Measurements from ENCODE around the gene BAZ2B. TPM values are rescaled to one million over a fixed set of nuclear protein-coding genes. Genes with fewer than 3 reads are reported as not detected.

BAZ2B gene
- total and polyA plus RNA-seq, 9 of the 15 experiments (the other 6 are each of a cell fraction or from before 2014, with no cell fraction given): 7.5 to 38.6 (median 19.8) TPM

DNA sequence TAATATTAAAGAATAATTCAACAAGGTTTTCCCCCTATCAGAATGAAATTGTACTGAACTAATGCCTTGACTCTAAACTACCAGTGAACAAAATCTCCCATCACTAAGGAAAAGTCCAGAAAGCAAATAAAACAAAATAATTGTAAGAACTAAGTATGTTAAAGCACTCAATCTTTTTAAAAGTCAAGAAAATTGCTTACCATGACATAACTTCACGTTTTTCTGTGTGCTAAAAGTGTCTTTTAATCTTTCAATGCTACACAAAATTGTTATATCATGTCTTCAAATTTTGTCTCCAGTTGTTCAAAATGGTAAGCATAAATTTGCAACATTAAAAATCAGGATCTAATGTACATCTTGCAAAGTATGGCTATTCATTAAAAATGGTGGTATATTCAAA, 156.1 kb downstream of the BAZ2B start:
- intact Hi-C loops (cut with micrococcal nuclease) (no loop called here), in situ Hi-C loops (cut with MboI) (no loop called here)
- ChIA-PET CTCF (ENCODE audit: low intra/inter-chr PET ratio) (no interaction called here), POLR2A (interaction anchor here (1.6 kb wide), 1 partner anchor 27 kb away, joined by 3 read pairs; no protein-coding TSS in a partner anchor)
- no peaks in the 10 kb centered on the region for H3K79me2 ChIP-seq (ENCODE audit: control insufficient read depth, insufficient read depth, low read length)
- H3K9ac ChIP-seq (ENCODE audit: insufficient read depth in 1 of 2, low read depth in 2 of 2, low read length in 2 of 2): no peak overlapping the region
- H3K27me3 ChIP-seq (ENCODE audit: control insufficient read depth in 2 of 2, insufficient read depth in 2 of 2, low read length in 2 of 2): no peaks in the 10 kb centered on the region
- no peak overlapping the region for H3K4me2 ChIP-seq (ENCODE audit: insufficient read depth, low read length)
- TF ChIP-seq ZNF316 (IDR thresholded peaks at IDR 0.05) (peak; percentile 44; the same call in 1 of the 2 replicates), NELFE (IDR thresholded peaks at IDR 0.05; ENCODE audit: insufficient read depth, insufficient read length) (no peak)
- ATAC-seq: no peak
- H3K27ac ChIP-seq (ENCODE audit: extremely low read depth, low read depth, low read length): no peak overlapping the region
- H3K9me1 ChIP-seq (ENCODE audit: control insufficient read depth, insufficient read depth, low read length): no peaks in the 10 kb centered on the region
- H3K36me3 ChIP-seq (ENCODE audit: control insufficient read depth, insufficient read depth, low read length): no peaks in the 10 kb centered on the region
- no peak for DNase-seq (ENCODE audit: extremely low read depth in 1 of 4, low spot score in 3 of 4)
- H3K4me3 ChIP-seq: no peak overlapping the region
- H4K20me1 ChIP-seq (replicated peaks; ENCODE audit: control insufficient read depth, insufficient read depth, low read length): no peaks in the 10 kb centered on the region
- no peaks in the 10 kb centered on the region for H3K9me3 ChIP-seq (replicated peaks; ENCODE audit: control insufficient read depth, insufficient read depth, low read depth, low read length)
- no TSS peak for BruUV-seq (replicated peaks)
- FAIRE-seq: no peak
- peaks cover 0 to 3% of the 10 kb centered on the region in 2 experiments; a peak in 2 of 5 replicates for H3K4me1 ChIP-seq (replicated peaks in 1 of 2; ENCODE audit: control insufficient read depth in 2 of 2, insufficient read depth in 2 of 2, low read length in 2 of 2)
- 0% methylated on average over 1 of the region's 1 CpG for WGBS (ENCODE audit: insufficient coverage, low coverage, missing lambda C conversion rate)
- no peak overlapping the region for H2AFZ ChIP-seq (ENCODE audit: low read depth, low read length)

- DNase-seq (ENCODE audit: extremely low read depth in 1 of 4, low spot score in 3 of 4) (no peak), FAIRE-seq (no peak), ATAC-seq (no peak)
- no peak overlapping the region for H3K9ac ChIP-seq (ENCODE audit: insufficient read depth in 1 of 2, low read depth in 2 of 2, low read length in 2 of 2)
- intact Hi-C loops (cut with micrococcal nuclease): no loop called here
- H3K9me3 ChIP-seq (replicated peaks; ENCODE audit: control insufficient read depth, insufficient read depth, low read depth, low read length): no peaks in the 10 kb centered on the region
- no peaks in the 10 kb centered on the region for H3K9me1 ChIP-seq (ENCODE audit: control insufficient read depth, insufficient read depth, low read length)
- TF ChIP-seq, protein P1, sequence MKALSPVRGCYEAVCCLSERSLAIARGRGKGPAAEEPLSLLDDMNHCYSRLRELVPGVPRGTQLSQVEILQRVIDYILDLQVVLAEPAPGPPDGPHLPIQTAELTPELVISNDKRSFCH (CRISPR knock-in tag; IDR thresholded peaks at IDR 0.05): no peak
- TF ChIP-seq, protein P1 (tag; IDR thresholded peaks at IDR 0.05): no peak
- TF ChIP-seq ZNF785 (CRISPR knock-in tag; IDR thresholded peaks at IDR 0.05): no peak
- TF ChIP-seq WHSC1 (IDR thresholded peaks at IDR 0.05; ENCODE audit: low read length): no peak
- no peak for TF ChIP-seq SLC30A9 (CRISPR knock-in tag; IDR thresholded peaks at IDR 0.05)
- TF ChIP-seq RFX7 (CRISPR knock-in tag; IDR thresholded peaks at IDR 0.05): no peak
- TF ChIP-seq ZNF324 (CRISPR knock-in tag; IDR thresholded peaks at IDR 0.05): no peak
- H3K36me3 ChIP-seq (ENCODE audit: control insufficient read depth, insufficient read depth, low read length): no peaks in the 10 kb centered on the region
- H3K79me2 ChIP-seq (ENCODE audit: control insufficient read depth, insufficient read depth, low read length): no peaks in the 10 kb centered on the region
- no peak overlapping the region for H3K4me2 ChIP-seq (ENCODE audit: insufficient read depth, low read length)
- H3K27me3 ChIP-seq (ENCODE audit: control insufficient read depth in 2 of 2, insufficient read depth in 2 of 2, low read length in 2 of 2): no peaks in the 10 kb centered on the region
- no peak overlapping the region for H3K27ac ChIP-seq (ENCODE audit: extremely low read depth, low read depth, low read length)
- no peak overlapping the region for H3K4me3 ChIP-seq
- 11% methylated on average over 1 of the region's 1 CpG for WGBS (ENCODE audit: insufficient coverage, low coverage, missing lambda C conversion rate)
- H2AFZ ChIP-seq (ENCODE audit: low read depth, low read length): no peak overlapping the region
- ChIA-PET CTCF (ENCODE audit: low intra/inter-chr PET ratio) (no interaction called here), POLR2A (interaction anchor here (0.6 to 1.7 kb wide), 3 partner anchors 9 to 28 kb away, joined by 3 to 6 read pairs (median 3); no protein-coding TSS in a partner anchor)
- in situ Hi-C loops (cut with MboI): no loop called here
- H4K20me1 ChIP-seq (replicated peaks; ENCODE audit: control insufficient read depth, insufficient read depth, low read length): no peaks in the 10 kb centered on the region
- H3K4me1 ChIP-seq (replicated peaks in 1 of 2; ENCODE audit: control insufficient read depth in 2 of 2, insufficient read depth in 2 of 2, low read length in 2 of 2): peaks cover 0 to 7% of the 10 kb centered on the region in 2 experiments; a peak in 2 of 5 replicates
- BruUV-seq (replicated peaks): no TSS peak
These were observed 157.1 kb downstream of the BAZ2B start for GRCh38 chr2:159459279-159459678.

Data from K562 (cell line).